KBM-7 (cell line): Measurements from ENCODE around the gene RAB3B.
"Not testable (repeated sequence)": the region's sequence is repeated elsewhere in the genome, so short reads cannot be mapped to it uniquely, and the experiment has no call there.

Source experiments
- DNase-seq: peaks from one replicate; pipeline ENCODE4 v3.0.0-alpha.2; 2015
- in situ Hi-C: fragments of 300-500 bp; cut with MboI; formaldehyde crosslinking; loops from 2 replicates; pipeline ENCODE4 v1.14.3; 2020; ENCODE audit warnings: low sequenced_read_pairs, low pct_unique_long_range_greater_than_20kb, mixed read lengths

The RAB3B gene

DNA sequence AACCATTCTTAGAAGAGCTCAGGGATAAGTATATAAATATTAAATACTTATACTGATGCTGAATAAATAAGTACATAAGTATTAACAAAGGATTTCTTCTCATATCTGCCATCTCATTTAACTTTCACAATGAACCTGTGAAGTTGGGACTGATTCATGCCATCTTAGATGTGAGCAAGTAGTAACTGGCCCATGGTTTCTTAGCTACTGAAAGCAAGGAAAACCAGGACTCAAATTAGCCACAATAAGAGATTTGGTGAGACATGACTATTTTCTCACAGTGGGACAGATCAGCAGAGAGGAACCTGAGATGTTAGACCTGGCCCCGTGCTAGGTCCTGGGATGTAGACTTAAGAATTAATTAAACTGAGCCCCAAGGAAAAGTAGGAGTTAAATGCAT lies 8.2 kb upstream of the RAB3B start:
- in situ Hi-C loops = no loop called here

DNA sequence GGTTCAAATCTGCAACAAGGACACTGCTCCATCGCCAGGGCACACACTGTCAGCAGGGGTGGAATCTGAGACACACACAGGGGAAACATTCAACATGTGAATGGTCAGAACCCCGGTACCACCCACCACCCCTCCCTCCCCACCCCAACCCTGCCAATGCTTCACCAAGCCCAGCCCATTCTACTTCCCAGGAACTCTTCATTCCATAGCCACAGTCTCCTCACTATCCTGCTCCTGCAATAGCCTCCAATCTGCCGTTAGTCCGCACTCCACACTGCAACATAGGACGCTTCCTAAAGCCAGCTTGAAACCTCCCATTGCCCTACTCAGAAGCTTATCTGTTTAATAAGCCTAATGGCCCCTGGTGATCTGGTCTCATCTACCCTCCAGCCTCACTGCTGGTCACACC lies 7.5 kb upstream of the RAB3B start:
- in situ Hi-C loops = no loop called here

More for the DNA sequence above, 8.2 kb upstream of the RAB3B start:
- no peak for DNase-seq

DNA sequence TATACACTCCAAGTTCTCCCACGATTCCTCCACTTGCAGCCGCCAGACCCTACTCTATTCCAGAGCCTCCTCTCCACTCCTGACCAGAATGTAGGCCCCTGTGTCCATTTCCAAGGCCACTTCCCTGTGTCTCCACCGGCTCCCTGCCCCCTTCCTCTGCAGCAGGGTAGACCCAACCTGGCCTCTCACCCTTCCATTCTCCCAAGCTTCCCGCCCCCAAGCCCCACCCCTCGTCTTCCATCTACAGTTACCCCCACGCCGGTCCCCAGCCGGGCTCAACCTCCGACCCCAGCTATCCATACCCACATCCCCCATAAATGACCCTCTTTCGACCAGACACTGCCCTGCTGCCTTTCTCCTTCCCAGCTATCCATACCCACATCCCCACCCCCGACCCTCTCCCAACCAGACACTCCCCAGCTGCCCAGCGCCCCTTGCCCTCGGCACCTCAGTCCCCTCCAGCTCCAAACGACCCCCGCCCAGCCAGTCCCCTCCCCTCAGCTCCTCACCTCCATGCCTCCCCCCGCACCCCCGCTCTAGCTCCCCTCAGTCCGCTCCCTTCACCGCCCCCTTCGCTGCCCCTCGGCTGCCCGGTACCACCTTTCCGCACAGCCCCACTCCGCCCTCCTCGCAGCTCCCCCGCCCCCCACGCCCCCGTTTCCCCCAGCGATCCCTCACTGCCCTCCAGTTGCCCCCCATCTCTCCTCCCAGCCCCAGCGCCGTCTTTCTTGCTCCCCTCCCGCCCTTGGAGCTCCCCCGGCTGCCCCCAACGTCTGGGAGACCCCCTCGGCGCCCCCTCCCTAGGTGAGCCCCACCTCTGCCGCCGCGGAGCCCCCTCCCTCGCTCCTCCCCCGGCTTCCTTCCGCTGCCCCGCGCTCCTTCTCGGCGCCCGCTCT lies 670 bp downstream of the RAB3B start:
- in situ Hi-C loops = no loop called here
- DNase-seq = no peak

More for the DNA sequence above, 7.5 kb upstream of the RAB3B start:
- no peak for DNase-seq

DNA sequence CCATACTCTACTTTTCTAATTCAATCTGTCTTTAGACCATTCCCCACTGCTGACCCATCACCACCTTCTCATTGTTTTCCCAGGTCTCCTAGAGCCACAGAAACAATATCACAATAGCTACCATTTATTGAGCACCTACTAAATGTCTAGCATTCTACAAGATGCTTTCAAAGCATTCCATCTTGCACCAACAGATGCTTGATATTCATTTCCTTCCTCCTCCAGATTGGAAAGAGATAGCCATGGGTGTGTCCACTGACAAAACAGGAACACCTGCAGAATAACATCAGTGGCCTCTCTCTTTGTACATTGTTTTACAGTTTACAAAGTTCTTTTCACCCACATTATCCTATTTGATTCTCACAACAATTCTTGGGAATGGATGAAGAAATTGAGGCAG lies 2.2 kb downstream of the RAB3B start:
- in situ Hi-C loops = no loop called here

DNA sequence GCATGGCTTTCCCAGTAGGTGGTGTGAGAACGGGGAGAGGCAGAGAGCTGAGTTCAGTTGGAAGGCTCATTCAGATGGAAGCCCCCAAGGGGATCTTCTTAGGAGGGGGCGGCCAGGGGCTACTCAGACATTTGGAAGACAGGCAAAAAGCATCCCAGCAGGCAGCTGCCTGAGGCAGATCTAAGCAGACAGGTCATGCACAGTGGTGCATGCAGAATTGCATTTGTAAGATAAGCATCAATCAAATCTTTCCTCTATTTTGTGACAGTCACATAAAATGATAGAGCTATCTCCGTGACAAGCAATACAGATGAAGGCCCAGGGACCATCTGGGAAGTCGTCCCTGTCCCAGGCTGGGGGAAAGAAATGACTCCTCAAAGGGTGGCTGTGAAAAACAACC lies 3.8 kb downstream of the RAB3B start:
- no peak for DNase-seq
- in situ Hi-C loops = no loop called here

More for the DNA sequence above, 2.2 kb downstream of the RAB3B start:
- DNase-seq = no peak

DNA sequence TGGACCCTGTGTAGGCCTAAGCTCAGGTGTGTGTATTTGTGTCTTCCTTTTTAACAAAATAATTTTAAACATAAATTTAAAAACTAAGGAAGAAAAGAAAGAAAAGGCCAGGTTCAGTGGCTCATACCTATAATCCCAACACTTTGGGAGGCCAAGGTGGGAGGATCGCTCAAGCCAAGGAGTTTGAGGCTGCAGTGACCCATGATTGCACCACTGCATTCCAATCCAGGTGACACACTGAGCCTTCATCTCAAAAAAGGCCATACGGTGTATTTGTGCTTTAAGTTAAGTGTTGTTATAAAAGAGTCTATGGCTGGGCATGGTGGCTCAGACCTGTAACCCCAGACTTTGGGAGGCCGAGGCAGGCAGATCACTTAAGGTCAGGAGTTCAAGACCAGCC lies 8.3 kb downstream of the RAB3B start:
- no peak for DNase-seq
- in situ Hi-C loops = no loop called here

DNA sequence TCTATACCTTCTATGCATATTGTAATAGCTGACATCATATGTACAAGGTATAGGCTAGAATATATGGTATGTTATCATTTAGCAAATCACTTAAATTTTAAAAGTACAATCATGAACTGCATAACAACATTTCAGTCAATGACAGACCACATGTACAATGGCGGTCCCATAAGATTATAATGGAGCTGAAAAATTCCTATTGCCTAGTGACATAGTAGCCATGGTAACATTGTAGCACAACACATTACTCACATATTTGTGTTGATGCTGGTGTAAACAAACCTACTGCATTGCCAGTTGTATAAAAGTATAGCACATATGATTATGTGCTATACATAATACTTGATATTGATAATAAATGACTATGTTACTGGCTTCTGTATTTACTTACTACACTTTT lies 8.9 kb downstream of the RAB3B start:
- no peak for DNase-seq
- in situ Hi-C loops = no loop called here

DNA sequence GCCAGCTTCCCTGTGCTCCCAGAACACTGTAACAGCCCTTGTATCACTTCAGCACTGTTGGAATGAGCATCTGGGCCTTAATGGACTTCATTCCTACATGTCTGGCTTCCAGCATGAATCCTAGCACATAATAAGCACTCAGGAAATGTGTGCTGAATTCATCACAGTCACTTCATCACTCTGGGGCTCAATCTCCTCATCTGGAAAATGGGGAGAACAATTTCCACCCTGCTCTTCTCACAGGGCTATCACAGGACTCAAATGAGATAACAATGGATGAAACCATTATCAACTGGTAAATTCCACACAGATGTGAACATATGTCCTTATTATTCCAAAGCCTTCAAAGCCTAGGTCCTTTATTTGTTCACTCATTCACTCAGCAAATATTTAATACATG lies 12.4 kb downstream of the RAB3B start:
- DNase-seq = no peak
- in situ Hi-C loops = no loop called here

DNA sequence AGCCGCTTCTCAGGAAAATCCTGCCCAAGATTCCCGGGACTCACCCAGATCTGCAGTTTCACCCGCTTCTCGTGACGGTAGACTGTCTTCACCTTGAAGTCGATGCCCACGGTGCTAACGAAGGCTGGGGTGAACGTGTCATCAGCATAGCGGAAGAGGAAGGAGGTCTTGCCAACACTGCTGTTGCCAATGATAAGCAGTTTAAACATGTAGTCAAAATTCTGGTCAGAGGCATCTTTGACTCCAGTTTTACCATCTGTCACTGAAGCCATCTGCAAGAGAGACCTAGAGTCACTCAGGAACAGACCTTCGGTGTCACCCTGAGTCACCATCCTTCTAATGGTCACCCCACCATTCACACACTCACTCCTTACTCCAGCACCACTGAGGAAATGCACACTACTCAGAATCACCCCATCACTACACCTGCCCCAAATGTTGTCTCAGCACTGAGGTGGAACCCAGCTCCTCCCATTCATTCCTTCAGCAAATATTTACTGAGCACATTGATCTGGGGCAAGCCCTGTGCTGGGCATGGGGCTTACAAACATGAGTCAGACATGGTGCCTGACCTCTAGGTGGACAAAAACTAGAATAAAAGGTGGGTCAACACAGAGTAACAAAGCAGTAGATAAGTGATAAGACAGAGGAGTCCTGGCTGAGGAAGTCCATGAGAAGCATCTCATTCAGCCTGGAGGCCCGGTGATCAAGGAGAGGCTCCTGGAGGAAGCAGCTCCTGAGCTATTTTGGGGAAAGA lies 13.5 kb downstream of the RAB3B start:
- DNase-seq = no peak
- in situ Hi-C loops = no loop called here

DNA sequence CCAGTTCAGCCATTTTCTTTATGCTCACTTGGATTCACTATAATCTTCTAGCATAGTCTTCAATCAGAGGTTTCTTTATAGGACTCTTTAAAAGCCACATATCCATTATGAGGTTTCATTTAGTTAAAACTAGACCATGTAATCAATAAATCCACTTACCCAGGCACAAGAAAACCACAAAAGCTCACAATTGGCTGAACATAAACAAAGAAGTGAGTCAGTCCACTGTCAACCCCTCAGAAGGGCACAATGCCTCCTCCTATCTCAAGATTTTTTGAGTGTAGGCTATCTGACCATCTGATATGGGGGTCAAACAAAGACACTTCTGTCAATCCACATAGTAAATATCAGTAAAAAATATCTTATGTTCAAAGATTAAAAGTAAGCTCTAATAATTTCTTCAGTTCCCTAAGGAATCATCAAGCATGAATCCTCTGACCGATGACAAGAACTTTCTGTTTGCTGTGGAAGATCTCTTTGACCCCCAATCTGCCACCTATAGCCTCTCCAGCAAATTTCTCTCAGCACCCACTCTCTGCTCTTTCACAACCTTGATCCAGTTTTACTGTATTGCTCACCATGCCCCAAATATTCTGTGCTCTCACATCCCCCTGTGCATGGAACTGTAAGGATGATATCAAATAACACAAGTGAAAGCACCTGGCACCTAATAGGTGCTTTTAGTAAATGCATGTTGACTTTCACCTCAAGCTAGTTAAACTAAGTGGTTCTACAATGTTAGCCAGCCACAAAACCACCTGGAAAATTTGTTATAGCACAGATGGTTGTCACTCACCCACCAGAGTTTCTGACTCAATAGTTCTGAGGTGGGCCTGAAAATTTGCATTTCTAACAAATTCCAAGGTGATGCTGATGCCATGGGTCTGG lies 16.7 kb downstream of the RAB3B start:
- no peak for DNase-seq
- in situ Hi-C loops = no loop called here

DNA sequence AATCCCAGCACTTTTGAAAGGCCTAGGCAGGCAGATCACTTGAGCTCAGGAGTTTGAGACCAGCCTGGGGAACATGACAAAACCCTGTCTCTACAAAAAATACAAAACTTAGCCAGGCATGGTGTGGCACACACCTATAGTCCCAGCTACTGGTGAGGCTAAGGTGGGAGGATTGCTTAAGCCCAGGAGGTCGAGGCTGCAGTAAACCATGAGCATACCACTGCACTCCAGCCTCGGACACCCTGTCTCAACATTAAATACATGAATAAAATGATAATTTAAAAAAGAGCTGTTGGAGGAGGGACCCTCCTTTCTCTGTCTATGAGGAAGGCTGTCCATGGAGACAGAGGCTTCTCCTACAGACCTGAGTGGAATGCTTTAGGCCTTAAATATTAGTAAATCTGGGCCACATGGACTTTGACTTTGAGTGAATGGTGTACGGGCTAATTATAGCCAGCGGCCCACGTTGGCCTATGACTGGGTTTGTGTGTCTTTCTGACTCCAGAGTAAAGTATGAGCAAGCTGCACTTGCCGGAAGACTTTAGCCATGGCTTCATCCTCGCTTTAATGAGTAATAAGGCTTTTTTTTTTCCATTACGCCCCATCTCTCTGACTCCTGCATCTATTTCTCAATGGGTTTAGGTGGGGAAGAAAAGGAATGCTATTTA lies 21.3 kb downstream of the RAB3B start:
- in situ Hi-C loops = no loop called here
- no peak for DNase-seq

DNA sequence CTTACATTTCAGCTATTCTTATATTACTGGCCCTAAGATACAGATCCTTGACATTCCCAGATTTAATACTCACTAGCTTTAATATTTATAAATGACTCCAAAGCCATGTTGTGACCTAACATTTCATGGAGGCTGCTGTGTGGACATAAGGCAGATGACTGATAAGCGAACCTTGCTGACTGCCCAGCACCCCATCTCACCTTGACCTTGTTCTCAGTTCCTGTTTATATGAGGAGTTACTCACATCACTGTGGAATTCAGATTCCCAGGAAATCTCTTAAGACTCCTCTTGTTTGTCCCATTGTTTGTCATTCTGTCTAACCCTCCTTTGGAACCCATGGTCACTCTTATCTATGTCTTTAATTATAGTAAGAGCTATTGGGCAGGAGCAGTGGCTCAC lies 21.9 kb downstream of the RAB3B start:
- in situ Hi-C loops = no loop called here
- DNase-seq = no peak

DNA sequence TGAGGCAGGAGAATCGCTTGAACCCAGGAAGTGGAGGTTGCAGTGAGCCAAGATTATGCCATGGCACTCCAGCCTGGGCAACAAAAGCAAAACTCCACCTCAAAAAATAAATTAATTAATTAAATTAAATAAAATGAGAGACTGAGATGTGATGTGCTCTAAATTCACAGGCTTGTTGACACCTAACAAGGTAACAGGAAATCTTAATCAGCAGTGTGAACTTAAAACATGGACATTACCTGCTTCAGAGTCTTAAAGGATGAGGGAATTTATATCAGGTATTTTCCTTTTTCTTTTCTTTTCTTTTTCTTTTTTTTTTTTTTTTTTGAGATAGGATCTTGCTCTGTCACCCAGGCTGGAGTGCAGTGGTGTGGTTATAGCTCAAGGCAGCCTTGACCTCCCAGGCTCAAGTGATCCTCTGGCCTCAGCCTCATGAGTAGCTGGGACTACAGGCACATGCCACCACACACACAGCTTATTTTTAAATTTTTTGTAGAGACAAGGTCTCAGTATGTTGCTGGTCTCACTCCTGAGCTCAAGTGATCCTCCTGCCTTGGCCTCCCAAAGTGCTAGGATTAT lies 23.2 kb downstream of the RAB3B start:
- in situ Hi-C loops, DNase-seq: not testable (repeated sequence)

DNA sequence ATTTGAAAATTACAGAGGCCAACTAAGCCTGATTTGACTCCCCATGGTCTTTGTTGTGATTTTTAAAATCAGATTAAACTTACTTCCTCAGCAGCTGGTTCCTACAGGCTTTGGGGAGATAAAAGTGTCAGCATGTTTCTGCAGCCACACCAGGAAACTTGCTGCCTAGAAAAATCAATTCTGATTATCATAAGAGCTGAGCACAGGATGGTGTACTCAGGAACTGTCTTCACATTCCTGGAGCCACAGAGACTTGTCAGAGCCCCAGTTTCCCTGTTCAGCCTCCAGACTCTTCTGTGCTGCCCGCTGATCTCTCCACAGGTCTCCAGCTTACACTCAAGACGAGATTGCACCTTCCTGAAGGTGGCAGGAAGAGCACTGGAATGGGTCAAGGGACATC lies 23.9 kb downstream of the RAB3B start:
- peak; percentile 42 for DNase-seq
- in situ Hi-C loops = no loop called here

DNA sequence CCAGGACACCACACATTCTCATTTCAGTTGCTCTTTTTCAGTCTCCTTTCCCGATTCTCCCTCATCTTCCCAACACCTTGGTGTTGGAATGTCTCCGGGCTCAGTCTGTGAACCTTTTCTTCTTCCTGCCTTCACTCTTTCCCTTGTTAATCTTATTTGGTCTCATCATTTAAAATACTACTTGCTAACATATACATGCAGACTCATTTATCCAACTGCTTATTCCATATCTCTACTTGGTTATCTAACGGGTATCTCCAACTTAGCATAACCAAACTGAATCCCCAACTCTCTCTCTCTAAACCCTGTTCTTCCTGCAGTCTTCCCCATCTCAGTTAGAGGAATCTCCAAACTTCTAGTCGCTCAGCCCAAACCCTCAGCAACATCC lies 26.2 kb downstream of the RAB3B start:
- DNase-seq = no peak
- in situ Hi-C loops = no loop called here

DNA sequence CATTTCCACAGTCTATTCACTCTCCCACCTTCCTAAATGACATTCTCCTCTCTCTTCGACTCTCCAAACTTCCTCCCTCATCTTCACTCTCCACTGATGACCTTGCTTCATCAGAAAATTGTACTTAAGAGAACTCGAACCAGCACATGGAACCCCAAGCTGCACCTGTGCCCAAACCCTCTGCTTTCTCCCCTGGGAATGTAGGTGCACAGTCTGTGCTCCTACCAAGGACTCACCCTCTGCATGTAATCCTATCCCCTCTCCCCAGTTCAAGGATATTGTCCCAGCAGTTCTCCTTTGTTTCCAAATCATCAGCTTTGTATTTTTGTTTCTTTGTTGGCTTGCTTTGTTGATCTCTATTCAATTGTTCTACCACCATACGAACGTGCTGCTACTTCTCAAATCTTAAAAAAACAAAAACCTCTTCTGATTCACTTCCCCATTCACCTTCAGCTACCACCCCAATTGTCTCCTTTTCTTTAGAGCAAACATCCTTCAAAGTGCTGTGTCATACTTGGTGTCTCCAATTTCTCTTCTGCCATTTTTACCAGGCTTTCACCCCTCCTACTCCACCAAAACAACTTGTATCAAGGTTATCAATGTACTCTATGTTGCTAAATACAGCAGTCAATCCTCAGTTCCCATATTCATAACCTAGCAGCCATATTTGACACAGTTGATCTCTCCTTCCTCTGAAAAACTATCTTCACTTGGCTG lies 26.8 kb downstream of the RAB3B start:
- peak; percentile 73 for DNase-seq
- in situ Hi-C loops = no loop called here

DNA sequence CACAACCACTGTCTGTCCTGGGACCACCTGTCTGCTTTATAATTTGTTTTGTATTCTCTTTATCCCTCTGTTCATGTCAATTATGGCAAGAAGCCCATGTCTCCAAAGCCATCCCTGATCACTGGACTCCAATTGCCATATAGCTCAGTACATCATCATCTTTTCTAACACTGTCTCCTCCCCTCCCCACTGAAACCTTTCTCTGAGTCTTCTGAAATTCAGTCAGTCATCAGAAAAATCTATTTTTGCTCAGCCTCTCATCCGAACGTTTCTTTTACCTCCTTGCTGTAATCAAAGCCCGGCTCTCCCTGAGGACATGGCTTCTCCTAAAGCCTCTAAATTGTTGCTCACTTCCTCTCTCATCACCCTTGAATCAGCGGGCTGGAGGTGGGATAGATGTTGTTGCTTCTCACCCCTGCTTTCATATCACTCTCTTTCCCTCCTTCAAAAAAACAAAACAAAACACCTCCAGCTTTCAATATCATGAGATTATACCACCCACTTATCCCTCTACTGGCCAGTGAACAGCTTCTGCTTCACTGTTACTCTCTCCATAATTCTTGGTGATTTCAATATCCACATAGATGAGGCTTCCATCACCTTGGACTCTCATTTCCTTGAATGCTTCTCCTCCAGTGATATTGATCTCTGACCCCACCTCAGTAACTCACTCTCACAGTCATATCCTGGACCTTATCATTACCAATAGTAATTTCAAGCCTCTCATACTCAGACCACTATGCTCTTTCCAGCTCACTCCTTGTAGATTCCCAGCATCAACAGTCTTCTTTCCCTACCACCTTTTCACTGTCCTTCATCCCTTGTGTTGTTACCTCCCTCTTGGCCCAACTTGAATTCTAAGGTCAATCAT lies 27.8 kb downstream of the RAB3B start:
- in situ Hi-C loops = no loop called here

More for the DNA sequence above, 27.8 kb downstream of the RAB3B start:
- no peak for DNase-seq
